IMR-90 (cell line): ENCODE results near the gene SIGLEC14. TPM values are rescaled to one million over a fixed set of nuclear protein-coding genes. Genes with fewer than 3 reads are reported as not detected.
"Not testable (repeated sequence)": the region's sequence is repeated elsewhere in the genome, so short reads cannot be mapped to it uniquely, and the experiment has no call there.

ENCODE experiments used
- ATAC-seq: fragments of 200-7000 bp; cut with Tn5 transposase; 2 replicates; pipeline ENCODE4 v1.9.1; 2020; ENCODE audit warnings: low read depth, mild to moderate bottlenecking, moderate library complexity
- BruUV-seq: library from RNA; stranded (reverse); fragments of 400-500 nt; replicated peaks from 2 replicates; lab custom pipeline; 2021; lab: Mats Ljungman, UMichigan
- CTCF ChIA-PET: fragments of 300-600 bp; formaldehyde crosslinking; extraction: SDS; loops from one replicate; lab custom pipeline; 2021; ENCODE audit warnings: antibody characterized with exemption; lab: Yijun Ruan, JAX
- POLR2A ChIA-PET: fragments of 300-600 bp; sonication (Branson Sonifier 250); formaldehyde crosslinking; loops from one replicate; lab custom pipeline; 2022; ENCODE audit warnings: antibody characterized with exemption; ENCODE audit not compliant: unreplicated experiment; lab: Charles Lee
- DNase-seq: peaks from one replicate; pipeline ENCODE4 v3.0.0; 2013
- H2AFZ ChIP-seq: replicated peaks from 2 replicates; pipeline ENCODE3; 2013; ENCODE audit warnings: low read length, mild to moderate bottlenecking; ENCODE audit not compliant: poor library complexity
- H2AK5ac ChIP-seq: 2 replicates; pipeline ENCODE4 v1.6.1; 2013; ENCODE audit warnings: low read depth, low read length, inconsistent platforms
- H2AK9ac ChIP-seq: replicated peaks from 2 replicates; pipeline ENCODE3; 2013; ENCODE audit warnings: mild to moderate bottlenecking, low read depth, low read length, moderate library complexity; ENCODE audit not compliant: poor library complexity
- H2BK120ac ChIP-seq: 2 replicates; pipeline ENCODE4 v1.6.1; 2013; ENCODE audit warnings: low read depth, low read length, inconsistent platforms
- H2BK15ac ChIP-seq: 3 replicates; pipeline ENCODE4 v1.6.1; 2013; ENCODE audit warnings: low read depth, low read length, inconsistent platforms
- H2BK20ac ChIP-seq: 2 replicates; pipeline ENCODE4 v1.6.1; 2013; ENCODE audit warnings: low read depth, mild to moderate bottlenecking, inconsistent platforms, low read length, moderate library complexity
- H2BK5ac ChIP-seq: 2 replicates; pipeline ENCODE4 v1.6.1; 2013; ENCODE audit warnings: mild to moderate bottlenecking, low read depth, low read length, inconsistent platforms; ENCODE audit not compliant: poor library complexity, severe bottlenecking
- H3K14ac ChIP-seq: replicated peaks from 2 replicates; pipeline ENCODE4 v1.6.1; 2013; ENCODE audit warnings: low read depth, low read length, inconsistent platforms
- H3K18ac ChIP-seq: 2 replicates; pipeline ENCODE4 v1.6.1; 2013; ENCODE audit warnings: low read depth, low read length, control low read depth
- H3K23ac ChIP-seq: 2 replicates; pipeline ENCODE4 v1.6.1; 2013; ENCODE audit warnings: low read depth, low read length, inconsistent platforms
- H3K27ac ChIP-seq: 2 replicates; pipeline ENCODE4 v1.5.1; 2013; ENCODE audit warnings: mild to moderate bottlenecking, control low read depth, low read length; ENCODE audit not compliant: insufficient read depth
- H3K27me3 ChIP-seq: 2 replicates; pipeline ENCODE4 v1.6.1; 2013; ENCODE audit warnings: low read length; ENCODE audit not compliant: control insufficient read depth, insufficient read depth
- H3K36me3 ChIP-seq: 2 replicates; pipeline ENCODE4 v1.6.1; 2013; ENCODE audit warnings: low read length, mixed read lengths; ENCODE audit not compliant: control insufficient read depth, insufficient read depth
- H3K4ac ChIP-seq: 2 replicates; pipeline ENCODE4 v1.6.1; 2013; ENCODE audit warnings: low read depth, low read length, inconsistent platforms
- H3K4me1 ChIP-seq: 2 replicates; pipeline ENCODE4 v1.6.1; 2013; ENCODE audit warnings: low read length, mixed read lengths; ENCODE audit not compliant: control insufficient read depth, insufficient read depth
- H3K4me2 ChIP-seq: 2 replicates; pipeline ENCODE4 v1.6.1; 2013; ENCODE audit warnings: low read depth, mild to moderate bottlenecking, control low read depth, low read length, moderate library complexity
- H3K4me3 ChIP-seq: 2 replicates; pipeline ENCODE4 v1.5.1; 2013; ENCODE audit warnings: low read depth, mild to moderate bottlenecking, control low read depth, low read length, moderate library complexity; ENCODE audit not compliant: insufficient read depth
- H3K56ac ChIP-seq: 2 replicates; pipeline ENCODE4 v1.6.1; 2013; ENCODE audit warnings: low read length, inconsistent platforms; ENCODE audit not compliant: insufficient read depth; ENCODE audit errors: extremely low read depth
- H3K79me1 ChIP-seq, 2 experiments: 2 replicates each; pipeline ENCODE4 v1.6.1; 2013; ENCODE audit warnings: low read length in 2 of 2, inconsistent platforms in 1 of 2, low read depth in 1 of 2
- H3K9ac ChIP-seq: 2 replicates; pipeline ENCODE4 v1.6.1; 2013; ENCODE audit warnings: low read depth, low read length, control low read depth
- H3K9me1 ChIP-seq: 2 replicates; pipeline ENCODE4 v1.6.1; 2013; ENCODE audit warnings: low read length, inconsistent platforms; ENCODE audit not compliant: insufficient read depth
- H3K9me3 ChIP-seq: 2 replicates; pipeline ENCODE4 v1.6.1; 2013; ENCODE audit warnings: low read length; ENCODE audit not compliant: control insufficient read depth, insufficient read depth
- H4K20me1 ChIP-seq: 2 replicates; pipeline ENCODE4 v1.6.1; 2013; ENCODE audit warnings: low read length, inconsistent platforms; ENCODE audit not compliant: insufficient read depth
- H4K5ac ChIP-seq: 2 replicates; pipeline ENCODE4 v1.6.1; 2013; ENCODE audit warnings: mild to moderate bottlenecking, low read depth, low read length, control low read depth
- H4K8ac ChIP-seq, 2 experiments: 2 replicates each; pipeline ENCODE4 v1.6.1; 2013; ENCODE audit warnings: low read depth in 2 of 2, low read length in 2 of 2, control low read depth in 1 of 2, inconsistent platforms in 1 of 2
- H4K91ac ChIP-seq: 2 replicates; pipeline ENCODE4 v1.6.1; 2013; ENCODE audit warnings: low read depth, low read length, inconsistent platforms; ENCODE audit not compliant: insufficient read depth
- WGBS, 2 experiments: methylation state at CpG; one replicate each; pipeline versions ENCODE4 v1.1.5 to v1.1.7; 2013; ENCODE audit warnings: missing lambda C conversion rate in 2 of 2; ENCODE audit not compliant: insufficient read length in 1 of 2; ENCODE audit errors: extremely low coverage in 2 of 2; 5-methylcytosine and 5-hydroxymethylcytosine counted together
- dilution Hi-C: fragments of 300-500 bp; cut with HindIII; formaldehyde crosslinking; loops from one replicate; pipeline ENCODE4 v1.14.3; 2018; ENCODE audit warnings: low sequenced_read_pairs; ENCODE audit not compliant: unreplicated experiment
- in situ Hi-C: fragments of 300-500 bp; cut with MboI; formaldehyde crosslinking; loops from 3 replicates; pipeline ENCODE4 v1.14.3; 2019; ENCODE audit warnings: low sequenced_read_pairs, inconsistent platforms, mixed read lengths
- intact Hi-C: fragments of 100-400 bp; cut with micrococcal nuclease; formaldehyde crosslinking; loops from 2 replicates; pipeline ENCODE4 v1.10.0; 2022
- polyA plus RNA-seq, 3 experiments: library from polyadenylated mRNA; depleted of rRNA; stranded (reverse); fragments of >200 nt; gene quantifications; 2 replicates each; pipeline ENCODE4 v1.2.3, GENCODE V29; 2012; ENCODE audit warnings: low replicate concordance in 1 of 3
- total RNA-seq: library from RNA; depleted of rRNA; stranded (reverse); fragments of >200 nt; gene quantifications from 2 replicates; pipeline ENCODE4 v1.2.3, GENCODE V29; 2012

SIGLEC14 gene
- total and polyA plus RNA-seq, 2 of the 4 experiments (the other 2 are of a cell fraction): not detected

DNA sequence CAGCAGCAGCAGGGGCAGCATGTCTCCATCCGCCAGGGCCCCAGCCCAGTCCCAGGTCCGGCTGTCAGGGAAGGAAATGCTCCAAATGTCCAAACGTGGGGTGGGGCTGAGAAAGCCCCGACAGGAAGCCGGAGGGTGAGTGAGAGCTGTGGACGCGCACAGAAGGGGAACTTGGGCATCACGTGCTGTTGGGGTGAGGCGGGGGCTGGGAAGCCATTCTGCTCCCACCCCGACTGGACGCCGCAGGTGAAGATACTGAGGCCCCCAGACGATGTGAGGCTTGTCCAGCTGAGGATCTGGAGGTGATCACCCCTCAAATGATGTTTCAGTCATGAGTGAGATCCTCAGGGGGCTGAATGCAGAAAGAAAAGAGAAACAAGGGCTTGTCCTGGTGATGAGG lies 16.3 kb downstream of the SIGLEC14 start, which contains the start of gene SIGLEC5:
Gene SIGLEC5 (minus strand): TSS at position 87 of the 400 bp plus-strand sequence. CDS start 66 bp downstream, at position 21.
- H3K14ac ChIP-seq, H3K79me1 ChIP-seq, H4K91ac ChIP-seq, H2BK120ac ChIP-seq, H3K36me3 ChIP-seq, H3K27me3 ChIP-seq, H2BK20ac ChIP-seq, H4K5ac ChIP-seq, H3K4me2 ChIP-seq, H4K20me1 ChIP-seq, H3K4me1 ChIP-seq, H3K23ac ChIP-seq, H2AFZ ChIP-seq, dilution Hi-C loops, H4K8ac ChIP-seq, BruUV-seq, H3K9me1 ChIP-seq, H3K4me3 ChIP-seq, DNase-seq, intact Hi-C loops, H3K18ac ChIP-seq, H3K9ac ChIP-seq, H2AK9ac ChIP-seq, H2BK15ac ChIP-seq, H3K27ac ChIP-seq, POLR2A ChIA-PET, in situ Hi-C loops, H2AK5ac ChIP-seq, CTCF ChIA-PET, H3K56ac ChIP-seq, H2BK5ac ChIP-seq, H3K4ac ChIP-seq, ATAC-seq, H3K9me3 ChIP-seq: not testable (repeated sequence)
- no CpG with 5 or more reads among the region's 13 CpGs for WGBS, 2 experiments
